NB4 (cell line): Measurements from ENCODE around the gene TMPRSS9.
A peak's percentile ranks its signal among the peaks of the same experiment; 100 is the strongest.

ENCODE experiments used
- DNase-seq: peaks from one replicate; pipeline ENCODE4 v3.0.0; 2010; ENCODE audit warnings: low read depth
- H3K4me3 ChIP-seq: one replicate; pipeline ENCODE4 v1.5.1; 2011; ENCODE audit warnings: mild to moderate bottlenecking, low read depth, low read length, moderate library complexity
- CTCF ChIP-seq: IDR thresholded peaks from one replicate; pipeline ENCODE4 v1.5.1; 2012; ENCODE audit warnings: low read depth, low read length
- MYC ChIP-seq: IDR thresholded peaks from 2 replicates; pipeline ENCODE4 v1.6.1; 2011; ENCODE audit warnings: low read depth, low read length
- POLR2A ChIP-seq: IDR thresholded peaks from 2 replicates; pipeline ENCODE4 v1.6.1; 2011; ENCODE audit warnings: mild to moderate bottlenecking; ENCODE audit not compliant: insufficient read length; ENCODE audit errors: extremely low read depth
- TF ChIP-seq, protein P1 (sequence below): IDR thresholded peaks from 2 replicates; pipeline ENCODE4 v1.6.1; 2011; ENCODE audit warnings: low read depth, low read length

TMPRSS9 gene

GRCh38 chr19:2425622-2426581 lies 65.8 kb downstream of the TMPRSS9 start:
- H3K4me3 ChIP-seq = peak overlapping the region; percentile 81
- TF ChIP-seq POLR2A (no peak), MYC (no peak), CTCF (no peak)
- TF ChIP-seq, protein P1, sequence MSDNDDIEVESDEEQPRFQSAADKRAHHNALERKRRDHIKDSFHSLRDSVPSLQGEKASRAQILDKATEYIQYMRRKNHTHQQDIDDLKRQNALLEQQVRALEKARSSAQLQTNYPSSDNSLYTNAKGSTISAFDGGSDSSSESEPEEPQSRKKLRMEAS = no peak
- DNase-seq = no peak

DNA sequence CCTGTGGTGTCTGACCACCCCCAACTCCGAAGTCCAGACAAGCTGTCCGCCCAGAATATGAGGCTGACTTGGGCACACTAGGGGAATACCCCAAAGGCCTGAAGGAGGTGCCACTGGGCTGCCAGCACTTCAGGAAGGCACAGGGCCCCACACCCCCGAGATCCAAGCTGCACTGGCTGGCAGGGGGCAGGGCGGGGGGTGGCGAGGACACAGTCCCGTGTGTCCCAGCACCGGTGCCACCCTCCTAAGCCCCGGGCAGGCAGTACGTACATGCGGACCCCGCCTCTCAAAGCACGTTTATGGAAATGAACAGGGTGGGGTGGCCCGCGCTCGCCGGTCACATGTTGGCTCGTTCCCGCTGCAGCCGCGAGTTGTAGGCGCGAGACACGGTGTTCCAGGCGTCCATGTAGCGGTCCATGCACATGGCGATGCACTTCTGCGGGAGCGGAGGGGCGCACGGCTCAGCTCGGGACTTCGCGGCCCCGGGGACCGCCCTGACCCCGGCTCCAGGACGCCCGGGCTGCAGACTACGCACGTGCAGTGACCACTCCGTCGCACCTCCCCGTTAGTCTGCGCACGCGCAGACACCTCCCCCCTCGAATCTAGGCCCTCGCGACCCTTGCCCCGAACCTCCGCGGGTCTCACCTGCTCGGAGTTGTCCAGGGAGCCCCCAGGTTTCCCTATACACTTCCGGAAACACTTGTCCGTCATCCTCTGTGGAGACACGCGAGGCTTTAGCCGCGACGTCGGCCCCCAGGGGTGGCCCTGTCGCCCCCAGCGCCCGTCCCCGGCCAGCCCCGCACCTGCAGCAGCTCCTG lies 66.8 kb downstream of the TMPRSS9 start:
- TF ChIP-seq, protein P1 = no peak; the same call in none of the 2 replicates
- TF ChIP-seq MYC = peak; percentile 33; the same call in 1 of the 2 replicates
- H3K4me3 ChIP-seq = peak overlapping the region; percentile 81
- DNase-seq = peak; percentile 64

GRCh38 chr19:2427429-2428320 lies 67.6 kb downstream of the TMPRSS9 start, which contains the start of gene TIMM13:
Gene TIMM13 (minus strand): TSS chr19:2427586. CDS start chr19:2427533, 53 bp downstream.
- peak; percentile 91 for DNase-seq
- peak within 1 kb of the TSS; percentile 81 for H3K4me3 ChIP-seq
- TF ChIP-seq MYC (peak; percentile 88), CTCF (no peak), POLR2A (peak; percentile 35)
- TF ChIP-seq, protein P1 = peak; percentile 94

GRCh38 chr19:2428321-2428690 lies 68.2 kb downstream of the TMPRSS9 start:
- TF ChIP-seq CTCF = no peak
- DNase-seq = no peak
- no peak overlapping the region for H3K4me3 ChIP-seq

DNA sequence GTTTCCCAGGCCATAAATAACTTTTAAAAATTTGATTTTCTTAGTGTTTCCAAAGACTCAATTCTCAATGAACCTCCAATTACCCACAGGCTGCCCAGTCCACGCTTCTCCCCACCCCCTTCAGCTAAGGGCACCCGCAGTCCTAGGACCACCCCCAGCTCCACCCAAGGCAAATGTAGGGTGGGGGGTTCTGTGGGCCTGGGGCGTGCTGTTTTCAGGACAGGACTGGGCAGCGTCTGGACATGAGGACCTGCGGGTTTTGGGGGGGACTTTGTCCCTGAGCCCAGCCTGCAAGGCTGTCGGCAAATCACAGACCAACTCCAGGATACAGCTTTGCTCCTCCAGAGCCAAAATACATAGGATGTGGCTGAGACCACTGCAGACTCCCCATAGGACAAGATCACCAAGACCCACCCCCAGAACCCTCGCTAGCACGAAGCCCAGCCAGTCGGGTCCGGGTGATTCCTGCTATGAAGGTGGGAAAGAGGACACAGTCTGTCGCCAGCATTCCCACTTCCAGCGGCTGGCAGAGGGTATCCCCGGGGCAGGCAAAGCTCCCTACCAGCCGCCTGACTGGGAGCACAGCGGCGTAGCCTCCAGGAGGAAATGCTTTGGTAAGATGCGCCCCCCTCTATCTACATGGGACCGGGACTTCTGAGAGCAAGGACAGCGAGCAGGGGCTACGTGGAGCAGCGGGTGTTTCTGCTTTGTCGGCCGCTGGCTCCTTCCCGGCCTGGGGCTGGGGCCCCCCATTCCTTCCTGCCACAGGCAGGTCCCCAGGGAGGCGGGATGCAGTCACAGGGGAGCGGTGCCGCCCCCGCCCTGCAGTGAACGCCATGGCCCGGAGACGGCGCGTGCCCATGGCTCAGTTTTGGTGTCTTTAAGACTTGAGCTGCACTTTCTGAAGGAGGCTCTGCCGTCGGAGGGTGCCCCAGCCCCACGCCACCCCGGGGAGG lies 69.0 kb downstream of the TMPRSS9 start:
- DNase-seq = no peak
- no peak overlapping the region for H3K4me3 ChIP-seq
- TF ChIP-seq MYC (no peak), POLR2A (no peak), CTCF (no peak)
- TF ChIP-seq, protein P1 = no peak
